ENCODE results near the gene TSNAX. TPM values are rescaled to one million over a fixed set of nuclear protein-coding genes. Genes with fewer than 3 reads are reported as not detected.

The TSNAX gene
- polyA plus RNA-seq, 1 experiment, result 35.6 TPM

GRCh38 chr1:231557898-231558707, 29.6 kb downstream of the TSNAX start:
- H3K27ac ChIP-seq (ENCODE audit: low read depth, low read length), result no peak overlapping the region
- CTCF ChIA-PET, result interaction anchor here (0.5 to 1.0 kb wide), 2 partner anchors 11 to 29 kb away, joined by 3 to 5 read pairs; no protein-coding TSS in a partner anchor
- POLR2A ChIA-PET, result interaction anchor here (0.6 kb wide), 1 partner anchor 10 kb away, joined by 3 read pairs; no protein-coding TSS in a partner anchor
- H3K4me3 ChIP-seq (ENCODE audit: low read depth, low read length), result no peak overlapping the region
- DNase-seq (ENCODE audit: low read depth, low spot score), result no peak
- H3K27me3 ChIP-seq (ENCODE audit: control insufficient read depth, insufficient read depth, low read length), result no peaks in the 10 kb centered on the region
- H3K9me3 ChIP-seq (ENCODE audit: control insufficient read depth, insufficient read depth, low read length), result no peaks in the 10 kb centered on the region
- no peak for TF ChIP-seq CTCF (IDR thresholded peaks at IDR 0.05; ENCODE audit: low read depth, low read length)

GRCh38 chr1:231558708-231559185, 30.3 kb downstream of the TSNAX start:
- Histone ChIP-seq H3K4me3 (ENCODE audit: low read depth, low read length) (no peak overlapping the region), H3K27ac (ENCODE audit: low read depth, low read length) (peak overlapping the region; percentile 41), H3K9me3 (ENCODE audit: control insufficient read depth, insufficient read depth, low read length) (no peaks in the 10 kb centered on the region), H3K27me3 (ENCODE audit: control insufficient read depth, insufficient read depth, low read length) (no peaks in the 10 kb centered on the region)
- POLR2A ChIA-PET, result no interaction called here
- no peak for TF ChIP-seq CTCF (IDR thresholded peaks at IDR 0.05; ENCODE audit: low read depth, low read length)
- CTCF ChIA-PET, result interaction anchor here (0.5 kb wide), 1 partner anchor 28 kb away, joined by 5 read pairs; no protein-coding TSS in a partner anchor
- no peak for DNase-seq (ENCODE audit: low read depth, low spot score)

- H3K27ac ChIP-seq (ENCODE audit: low read depth, low read length), result no peak overlapping the region
- ChIA-PET CTCF (interaction anchor here (0.5 kb wide), 1 partner anchor 114 kb away, joined by 4 read pairs; no protein-coding TSS in a partner anchor), POLR2A (no interaction called here)
- H3K27me3 ChIP-seq (ENCODE audit: control insufficient read depth, insufficient read depth, low read length), result no peaks in the 10 kb centered on the region
- H3K4me3 ChIP-seq (ENCODE audit: low read depth, low read length), result no peak overlapping the region
- no peaks in the 10 kb centered on the region for H3K9me3 ChIP-seq (ENCODE audit: control insufficient read depth, insufficient read depth, low read length)
- no peak for DNase-seq (ENCODE audit: low read depth, low spot score)
- TF ChIP-seq CTCF (IDR thresholded peaks at IDR 0.05; ENCODE audit: low read depth, low read length), result no peak
Observed at GRCh38 chr1:231561647-231562383, 33.3 kb downstream of the TSNAX start.

- H3K4me3 ChIP-seq (ENCODE audit: low read depth, low read length), result no peak overlapping the region
- CTCF ChIA-PET, result no interaction called here
- DNase-seq (ENCODE audit: low read depth, low spot score), result no peak
- no peak for TF ChIP-seq CTCF (IDR thresholded peaks at IDR 0.05; ENCODE audit: low read depth, low read length)
- POLR2A ChIA-PET, result no interaction called here
- H3K27ac ChIP-seq (ENCODE audit: low read depth, low read length), result no peak overlapping the region
- no peaks in the 10 kb centered on the region for H3K27me3 ChIP-seq (ENCODE audit: control insufficient read depth, insufficient read depth, low read length)
- H3K9me3 ChIP-seq (ENCODE audit: control insufficient read depth, insufficient read depth, low read length), result no peaks in the 10 kb centered on the region
Observed at GRCh38 chr1:231563247-231563646, 34.8 kb downstream of the TSNAX start.
